GM15510 (cell line): ENCODE results near the gene MRAP2.

ENCODE experiments used
- POLR2A ChIP-seq: IDR thresholded peaks from 3 replicates; pipeline ENCODE4 v1.6.1; 2011; ENCODE audit warnings: borderline replicate concordance; ENCODE audit not compliant: insufficient read length; ENCODE audit errors: extremely low read depth

The MRAP2 gene

GRCh38 chr6:84018453-84019061 lies 15.0 kb upstream of the MRAP2 start:
- TF ChIP-seq POLR2A = no peak

GRCh38 chr6:84019141-84019841 lies 14.3 kb upstream of the MRAP2 start:
- TF ChIP-seq POLR2A = no peak

GRCh38 chr6:84019842-84020211 lies 13.7 kb upstream of the MRAP2 start:
- TF ChIP-seq POLR2A = no peak

- no peak for TF ChIP-seq POLR2A
Observed at GRCh38 chr6:84021625-84022024, 11.9 kb upstream of the MRAP2 start.

- TF ChIP-seq POLR2A = no peak
Observed at GRCh38 chr6:84026721-84027164, 6.8 kb upstream of the MRAP2 start.

GRCh38 chr6:84027340-84028181 lies 6.0 kb upstream of the MRAP2 start:
- no peak for TF ChIP-seq POLR2A

- TF ChIP-seq POLR2A = no peak
Observed at GRCh38 chr6:84028350-84028749, 5.2 kb upstream of the MRAP2 start.

- TF ChIP-seq POLR2A = no peak
Observed at GRCh38 chr6:84035484-84035883, 1.9 kb downstream of the MRAP2 start.

GRCh38 chr6:84037425-84038089 lies 4.0 kb downstream of the MRAP2 start:
- no peak for TF ChIP-seq POLR2A

- no peak for TF ChIP-seq POLR2A
Observed at GRCh38 chr6:84042603-84043002, 9.0 kb downstream of the MRAP2 start.

GRCh38 chr6:84043555-84043954 lies 10.0 kb downstream of the MRAP2 start:
- TF ChIP-seq POLR2A = no peak

- TF ChIP-seq POLR2A = no peak
Observed at GRCh38 chr6:84046755-84047154, 13.2 kb downstream of the MRAP2 start.

- no peak for TF ChIP-seq POLR2A
Observed at GRCh38 chr6:84048588-84048987, 15.0 kb downstream of the MRAP2 start.

GRCh38 chr6:84050408-84050807 lies 16.8 kb downstream of the MRAP2 start:
- TF ChIP-seq POLR2A = no peak

- no peak for TF ChIP-seq POLR2A
Observed at GRCh38 chr6:84052204-84052882, 18.8 kb downstream of the MRAP2 start.

- no peak for TF ChIP-seq POLR2A
Observed at GRCh38 chr6:84052883-84053241, 19.3 kb downstream of the MRAP2 start.

- TF ChIP-seq POLR2A = no peak
Observed at GRCh38 chr6:84055647-84056046, 22.1 kb downstream of the MRAP2 start.
